ENCODE measurements around the gene CTCF.
A peak's percentile ranks its signal among the peaks of the same experiment; 100 is the strongest.

The CTCF gene

DNA sequence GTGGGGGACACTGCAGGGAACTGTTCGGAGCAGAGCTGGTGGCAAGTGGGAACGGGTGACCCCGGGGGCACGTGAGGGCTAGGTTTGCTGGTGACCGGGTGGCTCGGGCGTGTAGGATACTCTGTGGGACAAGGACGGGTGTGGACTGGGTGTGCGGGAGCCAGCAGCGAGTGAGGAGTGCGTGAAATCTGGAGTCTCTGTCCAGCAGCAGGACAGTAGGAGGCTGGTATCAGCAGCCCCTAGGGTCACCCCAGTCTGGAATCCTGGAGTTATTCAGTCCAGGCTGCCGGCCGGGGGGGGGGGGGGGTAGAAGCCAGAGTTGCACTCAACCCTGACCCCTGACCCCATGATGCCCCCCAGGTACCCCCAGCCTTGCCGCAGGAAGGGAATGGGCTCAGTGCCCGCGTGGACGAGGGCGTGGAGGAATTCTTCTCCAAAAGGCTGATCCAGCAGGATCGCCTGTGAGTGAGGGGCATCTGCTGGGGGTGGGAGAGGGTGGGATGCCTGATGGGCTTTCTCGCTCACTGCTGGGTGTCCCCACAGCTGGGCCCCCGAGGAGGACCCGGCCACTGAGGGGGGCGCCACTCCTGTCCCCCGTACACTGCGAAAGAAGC lies 91.6 kb downstream of the CTCF start:
- POLR2A ChIA-PET (ENCODE audit: low non-redundant PET): no interaction called here
- no peak overlapping the region for H3K27ac ChIP-seq

DNA sequence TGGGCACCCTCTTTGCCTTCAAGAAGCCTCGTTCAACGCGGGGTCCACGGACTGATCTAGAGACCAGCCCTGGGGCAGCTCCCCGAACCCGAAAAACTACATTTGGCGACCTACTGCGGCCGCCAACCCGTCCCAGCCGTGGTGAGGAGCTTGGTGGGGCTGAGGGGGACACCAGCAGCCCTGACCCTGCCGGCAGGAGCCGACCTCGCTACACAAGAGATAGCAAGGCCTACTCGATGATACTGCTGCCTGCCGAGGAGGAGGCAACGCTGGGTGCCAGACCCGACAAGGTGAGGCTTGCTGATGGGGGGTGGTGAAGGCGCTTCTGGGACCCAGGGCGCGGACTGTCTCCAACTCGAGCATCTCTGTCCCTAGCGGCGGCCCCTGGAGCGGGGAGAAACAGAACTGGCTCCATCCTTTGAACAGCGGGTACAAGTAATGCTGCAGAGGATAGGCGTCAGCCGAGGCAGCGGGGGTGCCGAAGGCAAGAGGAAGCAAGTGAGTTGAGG lies 92.1 kb downstream of the CTCF start:
- CTCF ChIA-PET: no interaction called here
- H3K27ac ChIP-seq: no peak overlapping the region
- no peak for DNase-seq (ENCODE audit: low spot score)
- POLR2A ChIA-PET (ENCODE audit: low non-redundant PET): no interaction called here
- TF ChIP-seq, protein P1, sequence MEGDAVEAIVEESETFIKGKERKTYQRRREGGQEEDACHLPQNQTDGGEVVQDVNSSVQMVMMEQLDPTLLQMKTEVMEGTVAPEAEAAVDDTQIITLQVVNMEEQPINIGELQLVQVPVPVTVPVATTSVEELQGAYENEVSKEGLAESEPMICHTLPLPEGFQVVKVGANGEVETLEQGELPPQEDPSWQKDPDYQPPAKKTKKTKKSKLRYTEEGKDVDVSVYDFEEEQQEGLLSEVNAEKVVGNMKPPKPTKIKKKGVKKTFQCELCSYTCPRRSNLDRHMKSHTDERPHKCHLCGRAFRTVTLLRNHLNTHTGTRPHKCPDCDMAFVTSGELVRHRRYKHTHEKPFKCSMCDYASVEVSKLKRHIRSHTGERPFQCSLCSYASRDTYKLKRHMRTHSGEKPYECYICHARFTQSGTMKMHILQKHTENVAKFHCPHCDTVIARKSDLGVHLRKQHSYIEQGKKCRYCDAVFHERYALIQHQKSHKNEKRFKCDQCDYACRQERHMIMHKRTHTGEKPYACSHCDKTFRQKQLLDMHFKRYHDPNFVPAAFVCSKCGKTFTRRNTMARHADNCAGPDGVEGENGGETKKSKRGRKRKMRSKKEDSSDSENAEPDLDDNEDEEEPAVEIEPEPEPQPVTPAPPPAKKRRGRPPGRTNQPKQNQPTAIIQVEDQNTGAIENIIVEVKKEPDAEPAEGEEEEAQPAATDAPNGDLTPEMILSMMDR (conservative IDR thresholded peaks at IDR 0.05; ENCODE audit: low read depth): no peak

More for the DNA sequence above, 91.6 kb downstream of the CTCF start:
- DNase-seq (ENCODE audit: low spot score): no peak
- TF ChIP-seq, protein P1 (conservative IDR thresholded peaks at IDR 0.05; ENCODE audit: low read depth): no peak
- CTCF ChIA-PET: no interaction called here

DNA sequence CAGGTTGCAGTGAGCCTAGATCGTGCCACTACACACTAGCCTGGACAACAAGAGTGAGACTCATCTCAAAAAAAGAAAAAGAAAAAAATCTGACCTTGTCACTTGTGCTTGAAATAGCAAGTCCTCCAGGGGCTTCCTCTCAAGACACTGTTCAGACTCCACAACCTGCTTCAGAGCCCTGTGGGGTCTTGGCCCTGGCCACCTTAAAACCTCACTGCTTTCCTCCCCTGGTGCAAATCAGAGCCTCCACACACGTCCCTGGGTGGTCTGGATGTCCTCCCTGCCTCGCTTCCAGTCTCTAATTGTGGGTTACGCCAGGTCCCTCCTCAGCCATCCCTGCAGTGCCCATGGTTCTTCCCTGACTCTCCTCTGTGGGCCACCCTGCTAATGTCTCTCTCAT lies 93.0 kb downstream of the CTCF start:
- no peak overlapping the region for H3K27ac ChIP-seq
- TF ChIP-seq, protein P1 (conservative IDR thresholded peaks at IDR 0.05; ENCODE audit: low read depth): no peak
- ChIA-PET CTCF (no interaction called here), POLR2A (ENCODE audit: low non-redundant PET) (no interaction called here)
- DNase-seq (ENCODE audit: low spot score): no peak

DNA sequence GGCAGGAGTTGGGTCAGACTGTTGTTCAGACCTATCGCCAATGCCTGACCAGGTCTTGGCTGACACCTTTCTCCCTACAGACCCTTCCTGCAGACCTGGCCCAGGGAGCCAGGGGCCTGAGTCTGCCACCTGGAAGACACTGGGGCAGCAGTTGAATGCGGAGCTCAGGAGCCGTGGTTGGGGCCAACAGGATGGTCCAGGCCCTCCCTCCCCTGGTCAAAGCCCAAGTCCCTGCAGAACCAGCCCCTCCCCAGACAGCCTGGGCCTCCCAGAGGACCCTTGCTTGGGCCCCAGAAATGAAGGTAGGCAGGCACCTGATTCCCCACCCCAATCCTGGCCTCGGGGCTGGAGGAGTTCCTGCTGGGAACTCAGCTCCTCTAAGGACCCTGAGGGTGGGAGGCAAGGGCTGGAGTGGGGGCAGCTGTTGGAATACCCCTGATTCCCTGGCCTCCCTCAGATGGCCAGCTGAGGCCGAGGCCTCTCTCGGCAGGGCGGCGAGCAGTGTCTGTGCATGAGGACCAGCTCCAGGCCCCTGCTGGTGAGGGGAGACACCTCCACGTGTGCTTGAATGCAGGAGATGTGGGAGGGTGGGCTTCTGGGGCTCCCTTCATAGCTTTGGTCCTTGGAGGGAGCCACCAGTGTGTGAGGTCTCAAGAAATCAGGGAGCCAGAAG lies 94.2 kb downstream of the CTCF start:
- CTCF ChIA-PET: no interaction called here
- TF ChIP-seq, protein P1 (conservative IDR thresholded peaks at IDR 0.05; ENCODE audit: low read depth): no peak
- POLR2A ChIA-PET (ENCODE audit: low non-redundant PET): interaction anchor here (0.9 kb wide), 1 partner anchor 94 kb away, joined by 3 read pairs; the partner anchor contains the start of gene CTCF
- H3K27ac ChIP-seq: peak overlapping the region; percentile 12; the same call in 1 of the 2 replicates
- DNase-seq (ENCODE audit: low spot score): no peak

DNA sequence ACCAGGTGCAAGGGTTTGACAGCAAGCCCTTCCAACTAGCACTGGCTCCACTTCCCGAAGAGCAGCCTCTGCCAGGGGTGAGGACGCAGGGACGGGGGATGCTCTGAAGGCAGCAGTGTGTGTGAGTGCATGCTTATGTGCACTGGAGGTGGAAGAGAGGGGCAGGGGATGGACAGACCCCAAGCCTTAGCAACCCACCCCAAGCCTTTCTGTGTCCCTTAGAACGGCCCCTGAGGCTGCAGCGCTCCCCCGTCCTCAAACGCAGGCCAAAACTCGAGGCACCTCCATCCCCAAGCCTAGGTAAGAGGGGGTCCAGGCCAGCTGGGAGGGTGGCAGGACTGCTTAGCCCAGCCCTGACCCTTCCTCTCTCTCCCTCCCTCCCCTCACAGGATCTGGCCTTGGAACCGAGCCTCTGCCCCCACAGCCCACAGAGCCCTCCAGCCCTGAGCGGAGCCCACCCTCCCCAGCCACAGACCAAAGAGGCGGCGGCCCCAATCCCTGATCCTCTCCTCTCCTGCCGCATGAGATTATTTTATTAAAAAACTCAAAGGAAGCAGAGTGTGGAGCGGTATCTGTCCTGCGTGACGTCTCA lies 94.8 kb downstream of the CTCF start:
- TF ChIP-seq, protein P1 (conservative IDR thresholded peaks at IDR 0.05; ENCODE audit: low read depth): no peak
- POLR2A ChIA-PET (ENCODE audit: low non-redundant PET): no interaction called here
- CTCF ChIA-PET: interaction anchor here (0.6 kb wide), 1 partner anchor 191 kb away, joined by 4 read pairs; no protein-coding TSS in a partner anchor
- no peak for DNase-seq (ENCODE audit: low spot score)
- peak overlapping the region; percentile 16; the same call in 1 of the 2 replicates for H3K27ac ChIP-seq

DNA sequence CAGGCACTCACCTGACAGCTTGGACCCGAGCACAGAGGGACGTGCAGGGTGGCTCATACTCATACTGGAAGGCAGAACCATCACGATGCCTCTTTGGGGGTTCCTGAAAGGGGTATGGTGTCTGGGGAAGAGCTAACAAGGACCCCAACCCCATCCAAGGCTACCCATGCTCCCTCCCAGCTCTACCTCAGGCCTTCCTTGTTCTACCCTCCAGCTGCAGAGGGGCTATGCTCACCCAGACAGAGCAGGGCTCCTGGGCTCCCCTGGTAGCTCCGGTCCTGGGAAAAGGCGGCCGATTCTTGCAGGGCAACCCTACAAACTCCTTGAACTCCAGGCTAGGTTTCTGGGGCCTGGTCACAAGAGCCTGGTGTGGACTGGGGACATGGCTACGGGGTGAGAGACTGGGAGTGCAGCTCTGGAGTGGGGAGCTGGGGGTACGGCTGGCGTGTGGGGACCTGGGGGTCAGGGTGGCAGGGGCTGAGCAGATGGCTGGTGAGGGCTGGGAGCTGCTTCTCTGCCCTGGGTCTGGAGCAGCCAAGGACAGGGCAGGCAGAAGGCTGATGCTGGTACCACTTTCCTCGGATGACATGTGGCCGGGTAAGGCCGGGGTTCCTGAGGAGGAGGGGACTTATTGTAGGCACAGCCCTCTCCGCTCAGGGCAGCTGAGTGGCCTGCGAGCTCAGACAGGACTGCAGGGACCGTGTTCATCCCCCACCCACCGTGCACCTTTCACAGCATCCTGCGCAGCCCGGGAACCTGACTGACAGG lies 95.6 kb downstream of the CTCF start:
- DNase-seq (ENCODE audit: low spot score): no peak
- TF ChIP-seq, protein P1 (conservative IDR thresholded peaks at IDR 0.05; ENCODE audit: low read depth): no peak
- H3K27ac ChIP-seq: peak overlapping the region; percentile 16; the same call in 1 of the 2 replicates
- ChIA-PET CTCF (interaction anchor here (0.6 to 1.2 kb wide), 3 partner anchors 12 to 192 kb away, joined by 3 to 4 read pairs (median 4); no protein-coding TSS in a partner anchor), POLR2A (ENCODE audit: low non-redundant PET) (no interaction called here)
